Measurements from ENCODE around the gene C3orf33.

C3orf33 gene

GRCh38 chr3:155741603-155742002, 64.5 kb downstream of the C3orf33 start:
- no peak for DNase-seq (ENCODE audit: low spot score)

- DNase-seq (ENCODE audit: low spot score): no peak
Observed at GRCh38 chr3:155741101-155741500, 65.0 kb downstream of the C3orf33 start.

- DNase-seq (ENCODE audit: low spot score): no peak
Observed at GRCh38 chr3:155739154-155739553, 66.9 kb downstream of the C3orf33 start.

- no peak for DNase-seq (ENCODE audit: low spot score)
Observed at GRCh38 chr3:155738580-155739076, 67.5 kb downstream of the C3orf33 start.

- DNase-seq (ENCODE audit: low spot score): peak; percentile 65
Observed at GRCh38 chr3:155737844-155738460, 68.1 kb downstream of the C3orf33 start.

GRCh38 chr3:155736381-155736780, 69.7 kb downstream of the C3orf33 start:
- no peak for DNase-seq (ENCODE audit: low spot score)

GRCh38 chr3:155730843-155731242, 75.2 kb downstream of the C3orf33 start:
- DNase-seq (ENCODE audit: low spot score): no peak

- no peak for DNase-seq (ENCODE audit: low spot score)
Observed at GRCh38 chr3:155727836-155728235, 78.2 kb downstream of the C3orf33 start.

- DNase-seq (ENCODE audit: low spot score): no peak
Observed at GRCh38 chr3:155714295-155714718, 91.8 kb downstream of the C3orf33 start.
